ENCODE measurements around the gene MACF1.

Gene MACF1

DNA sequence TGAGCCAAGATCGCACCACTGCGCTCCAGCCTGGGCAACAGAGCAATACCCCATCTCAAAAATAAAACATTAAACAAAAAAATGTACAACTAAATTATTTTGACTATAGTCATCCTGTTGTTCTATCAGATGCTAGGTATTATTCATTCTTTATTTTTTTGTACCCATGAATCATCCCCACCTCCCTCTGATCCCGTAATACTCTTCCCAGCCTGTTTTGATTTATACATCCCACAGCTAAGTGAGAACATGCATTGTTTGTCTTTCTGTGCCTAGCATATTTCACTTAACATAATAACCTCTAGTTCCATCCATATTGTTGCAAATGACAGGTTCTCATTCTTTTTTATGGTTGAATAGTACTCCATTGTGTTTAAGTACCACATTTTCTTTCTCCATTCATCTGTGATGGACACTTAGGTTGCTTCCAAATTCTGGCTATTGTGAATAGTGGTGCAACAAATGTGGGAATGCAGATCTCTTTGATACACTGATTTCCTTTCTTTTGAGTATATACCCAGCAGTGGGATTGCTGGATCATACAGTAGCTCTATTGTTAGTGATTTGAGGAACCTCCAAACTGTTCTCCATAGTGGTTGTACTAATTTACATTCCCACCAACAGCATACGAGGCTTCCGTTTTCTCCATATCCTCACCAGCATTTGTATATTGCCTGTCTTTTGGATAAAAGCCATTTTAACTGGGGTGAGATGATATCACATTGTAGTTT lies 84.4 kb downstream of the MACF1 start:
- no peak for TF ChIP-seq POLR2A (IDR thresholded peaks at IDR 0.05; ENCODE audit: low read depth, low read length)
- no peak for TF ChIP-seq POU2F2 (IDR thresholded peaks at IDR 0.05; ENCODE audit: low read depth, low read length)
- no peak for TF ChIP-seq TAF1 (IDR thresholded peaks at IDR 0.05; ENCODE audit: low read depth, low read length)
- no peak for TF ChIP-seq PAX5 (IDR thresholded peaks at IDR 0.05; ENCODE audit: insufficient read depth, low read length, severe bottlenecking)
- no peak for TF ChIP-seq POLR2AphosphoS5 (IDR thresholded peaks at IDR 0.05; ENCODE audit: low read depth, low read length)
- no peak for TF ChIP-seq SPI1 (IDR thresholded peaks at IDR 0.05; ENCODE audit: low read depth, low read length)
- DNase-seq (ENCODE audit: insufficient read length, low spot score) (no peak), FAIRE-seq (no peak)

DNA sequence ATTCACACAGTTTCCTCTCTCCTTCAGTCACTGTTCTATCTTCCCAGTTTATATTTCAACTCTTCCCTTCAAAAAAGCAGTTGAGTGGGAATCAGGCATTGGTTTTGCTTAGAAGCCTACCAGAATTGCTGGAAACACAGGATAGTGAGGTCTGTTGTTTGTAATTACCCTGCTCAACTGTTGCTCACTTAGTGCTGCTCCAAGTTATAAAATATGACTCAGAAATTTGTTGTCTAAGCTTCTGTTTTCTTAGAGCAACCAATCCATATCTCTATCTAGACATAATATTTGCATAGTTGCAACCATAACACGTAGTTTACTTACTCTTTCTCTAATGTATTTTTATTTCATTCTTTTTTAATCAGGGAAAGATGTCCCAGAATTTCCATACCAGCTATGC lies 87.9 kb downstream of the MACF1 start:
- TF ChIP-seq POU2F2 (IDR thresholded peaks at IDR 0.05; ENCODE audit: low read depth, low read length) (no peak), TAF1 (IDR thresholded peaks at IDR 0.05; ENCODE audit: low read depth, low read length) (no peak), POLR2AphosphoS5 (IDR thresholded peaks at IDR 0.05; ENCODE audit: low read depth, low read length) (no peak), SPI1 (IDR thresholded peaks at IDR 0.05; ENCODE audit: low read depth, low read length) (no peak), POLR2A (IDR thresholded peaks at IDR 0.05; ENCODE audit: low read depth, low read length) (no peak), PAX5 (IDR thresholded peaks at IDR 0.05; ENCODE audit: insufficient read depth, low read length, severe bottlenecking) (no peak)
- DNase-seq (ENCODE audit: insufficient read length, low spot score) (no peak), FAIRE-seq (no peak)

GRCh38 chr1:39293375-39294070 lies 89.0 kb downstream of the MACF1 start:
- TF ChIP-seq TAF1 (IDR thresholded peaks at IDR 0.05; ENCODE audit: low read depth, low read length) (no peak), POLR2A (IDR thresholded peaks at IDR 0.05; ENCODE audit: low read depth, low read length) (no peak), PAX5 (IDR thresholded peaks at IDR 0.05; ENCODE audit: insufficient read depth, low read length, severe bottlenecking) (no peak), SPI1 (IDR thresholded peaks at IDR 0.05; ENCODE audit: low read depth, low read length) (no peak), POLR2AphosphoS5 (IDR thresholded peaks at IDR 0.05; ENCODE audit: low read depth, low read length) (no peak), POU2F2 (IDR thresholded peaks at IDR 0.05; ENCODE audit: low read depth, low read length) (no peak)
- DNase-seq (ENCODE audit: insufficient read length, low spot score) (no peak), FAIRE-seq (no peak)

DNA sequence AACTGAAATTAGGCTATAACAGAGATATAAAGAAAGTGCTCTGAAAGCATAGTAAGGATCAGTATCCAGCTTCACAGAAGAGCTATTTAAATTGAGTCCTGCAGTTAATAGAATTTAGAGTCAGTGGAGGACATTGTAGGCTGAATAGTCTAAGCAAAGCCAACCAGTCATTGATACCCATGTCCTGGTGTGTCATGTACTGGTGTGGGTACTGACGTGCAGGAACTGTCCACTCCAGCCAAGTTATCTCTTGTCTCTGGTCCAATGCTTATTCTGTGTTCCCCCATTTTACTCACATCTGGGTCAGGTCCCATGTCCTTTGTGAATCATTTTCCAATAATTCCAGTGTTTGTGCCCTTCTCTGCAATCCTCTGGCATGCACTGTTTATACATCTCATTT lies 90.0 kb downstream of the MACF1 start:
- TF ChIP-seq POLR2AphosphoS5 (IDR thresholded peaks at IDR 0.05; ENCODE audit: low read depth, low read length): no peak
- no peak for TF ChIP-seq SPI1 (IDR thresholded peaks at IDR 0.05; ENCODE audit: low read depth, low read length)
- no peak for TF ChIP-seq TAF1 (IDR thresholded peaks at IDR 0.05; ENCODE audit: low read depth, low read length)
- TF ChIP-seq POLR2A (IDR thresholded peaks at IDR 0.05; ENCODE audit: low read depth, low read length): no peak
- no peak for TF ChIP-seq POU2F2 (IDR thresholded peaks at IDR 0.05; ENCODE audit: low read depth, low read length)
- no peak for TF ChIP-seq PAX5 (IDR thresholded peaks at IDR 0.05; ENCODE audit: insufficient read depth, low read length, severe bottlenecking)

DNA sequence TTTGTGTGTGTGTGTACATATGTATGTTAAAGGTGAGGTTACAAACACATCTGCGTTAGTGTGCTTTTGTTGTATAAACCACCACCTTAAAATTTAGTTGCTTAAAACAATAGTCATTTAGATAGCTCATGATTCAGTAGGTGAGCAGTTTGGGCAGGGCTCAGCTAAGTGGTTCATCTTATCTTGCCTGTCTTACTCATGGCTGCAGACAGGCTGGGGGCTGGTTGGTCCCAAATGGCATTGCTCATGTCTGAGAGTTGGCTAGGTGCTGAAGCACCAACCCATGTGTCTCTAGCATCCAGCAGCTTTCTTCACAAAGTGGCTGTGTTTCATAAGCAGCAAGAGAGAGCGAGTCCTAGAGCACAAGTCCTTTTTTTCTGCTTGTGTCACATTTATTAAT lies 91.4 kb downstream of the MACF1 start:
- DNase-seq (ENCODE audit: insufficient read length, low spot score) (no peak), FAIRE-seq (peak; percentile 50)
- TF ChIP-seq POLR2AphosphoS5 (IDR thresholded peaks at IDR 0.05; ENCODE audit: low read depth, low read length) (no peak), SPI1 (IDR thresholded peaks at IDR 0.05; ENCODE audit: low read depth, low read length) (no peak), PAX5 (IDR thresholded peaks at IDR 0.05; ENCODE audit: insufficient read depth, low read length, severe bottlenecking) (no peak), TAF1 (IDR thresholded peaks at IDR 0.05; ENCODE audit: low read depth, low read length) (no peak), POU2F2 (IDR thresholded peaks at IDR 0.05; ENCODE audit: low read depth, low read length) (no peak), POLR2A (IDR thresholded peaks at IDR 0.05; ENCODE audit: low read depth, low read length) (no peak)

More for the DNA sequence above, 90.0 kb downstream of the MACF1 start:
- no peak for DNase-seq (ENCODE audit: insufficient read length, low spot score)
- FAIRE-seq: peak; percentile 56

GRCh38 chr1:39297551-39297950 lies 93.1 kb downstream of the MACF1 start:
- FAIRE-seq (no peak), DNase-seq (ENCODE audit: insufficient read length, low spot score) (no peak)
- TF ChIP-seq PAX5 (IDR thresholded peaks at IDR 0.05; ENCODE audit: insufficient read depth, low read length, severe bottlenecking): no peak
- TF ChIP-seq POU2F2 (IDR thresholded peaks at IDR 0.05; ENCODE audit: low read depth, low read length): no peak
- no peak for TF ChIP-seq POLR2AphosphoS5 (IDR thresholded peaks at IDR 0.05; ENCODE audit: low read depth, low read length)
- no peak for TF ChIP-seq POLR2A (IDR thresholded peaks at IDR 0.05; ENCODE audit: low read depth, low read length)
- TF ChIP-seq TAF1 (IDR thresholded peaks at IDR 0.05; ENCODE audit: low read depth, low read length): no peak

DNA sequence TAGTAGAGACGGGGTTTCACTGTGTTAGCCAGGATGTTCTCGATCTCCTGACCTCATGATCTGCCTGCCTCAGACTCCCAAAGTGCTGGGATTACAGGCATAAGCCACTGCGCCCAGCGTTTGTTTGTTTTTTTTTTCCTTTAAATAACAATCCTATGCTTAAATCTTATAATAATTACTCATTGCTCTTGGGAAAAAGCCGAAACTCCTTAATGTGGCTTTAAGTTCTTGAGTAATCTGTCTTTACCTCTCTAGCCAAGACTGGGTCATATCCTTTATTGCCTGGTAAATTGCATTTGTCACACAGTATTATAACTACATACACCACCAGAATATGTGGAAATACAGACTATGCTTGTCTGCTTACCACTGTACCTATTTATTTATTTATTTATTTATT lies 97.1 kb downstream of the MACF1 start:
- no peak for TF ChIP-seq POU2F2 (IDR thresholded peaks at IDR 0.05; ENCODE audit: low read depth, low read length)
- TF ChIP-seq POLR2AphosphoS5 (IDR thresholded peaks at IDR 0.05; ENCODE audit: low read depth, low read length): no peak
- no peak for FAIRE-seq
- DNase-seq (ENCODE audit: insufficient read length, low spot score): no peak

DNA sequence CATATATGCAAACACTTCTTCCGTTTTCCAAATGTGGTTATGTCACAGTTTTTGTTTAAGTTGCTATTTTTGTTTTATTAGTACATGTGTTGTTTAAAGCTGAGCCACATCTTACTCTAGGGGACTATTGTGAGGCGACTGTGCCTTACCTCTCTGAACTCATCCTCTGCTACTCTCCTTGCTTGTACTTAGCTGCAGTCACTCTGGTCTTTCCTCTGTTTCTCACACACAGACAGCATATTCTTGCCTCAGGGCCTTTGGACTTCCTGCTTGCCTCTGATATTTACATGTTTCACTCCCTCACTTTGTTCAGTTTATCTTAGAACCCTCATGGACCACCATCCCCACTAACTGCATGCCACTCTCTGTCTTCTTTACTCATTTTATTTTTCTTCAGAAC lies 101.1 kb downstream of the MACF1 start:
- no peak for TF ChIP-seq TAF1 (IDR thresholded peaks at IDR 0.05; ENCODE audit: low read depth, low read length)
- TF ChIP-seq POU2F2 (IDR thresholded peaks at IDR 0.05; ENCODE audit: low read depth, low read length): no peak
- no peak for TF ChIP-seq SPI1 (IDR thresholded peaks at IDR 0.05; ENCODE audit: low read depth, low read length)
- TF ChIP-seq POLR2A (IDR thresholded peaks at IDR 0.05; ENCODE audit: low read depth, low read length): no peak
- no peak for TF ChIP-seq PAX5 (IDR thresholded peaks at IDR 0.05; ENCODE audit: insufficient read depth, low read length, severe bottlenecking)
- TF ChIP-seq POLR2AphosphoS5 (IDR thresholded peaks at IDR 0.05; ENCODE audit: low read depth, low read length): no peak
- no peak for FAIRE-seq
- no peak for DNase-seq (ENCODE audit: insufficient read length, low spot score)

- DNase-seq (ENCODE audit: insufficient read length, low spot score) (no peak), FAIRE-seq (no peak)
- TF ChIP-seq POU2F2 (IDR thresholded peaks at IDR 0.05; ENCODE audit: low read depth, low read length) (no peak), SPI1 (IDR thresholded peaks at IDR 0.05; ENCODE audit: low read depth, low read length) (peak; percentile 29)
Observed at GRCh38 chr1:39310015-39310414, 105.5 kb downstream of the MACF1 start.

DNA sequence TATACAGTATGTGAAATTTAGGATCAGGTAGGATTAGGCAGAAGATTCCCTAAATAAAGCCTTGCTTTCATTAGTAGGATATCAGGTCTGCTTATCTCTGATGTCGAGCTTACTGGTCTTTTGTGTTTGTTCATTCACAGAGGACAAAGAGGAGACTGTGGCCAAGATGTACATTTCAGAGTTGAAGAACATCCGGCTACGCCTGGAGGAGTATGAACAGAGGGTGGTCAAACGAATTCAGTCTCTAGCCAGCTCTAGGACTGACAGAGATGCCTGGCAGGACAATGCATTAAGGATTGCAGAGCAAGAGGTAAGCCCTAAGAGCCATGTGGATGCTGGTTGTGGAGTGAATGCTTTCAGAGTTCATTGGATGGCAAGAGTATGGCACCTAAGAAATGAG lies 106.2 kb downstream of the MACF1 start:
- no peak for DNase-seq (ENCODE audit: insufficient read length, low spot score)
- FAIRE-seq: no peak
- no peak for TF ChIP-seq POLR2AphosphoS5 (IDR thresholded peaks at IDR 0.05; ENCODE audit: low read depth, low read length)
- TF ChIP-seq PAX5 (IDR thresholded peaks at IDR 0.05; ENCODE audit: insufficient read depth, low read length, severe bottlenecking): no peak
- no peak for TF ChIP-seq SPI1 (IDR thresholded peaks at IDR 0.05; ENCODE audit: low read depth, low read length)
- TF ChIP-seq POLR2A (IDR thresholded peaks at IDR 0.05; ENCODE audit: low read depth, low read length): no peak
- no peak for TF ChIP-seq POU2F2 (IDR thresholded peaks at IDR 0.05; ENCODE audit: low read depth, low read length)
- TF ChIP-seq TAF1 (IDR thresholded peaks at IDR 0.05; ENCODE audit: low read depth, low read length): no peak

Measured in GM12891 (cell line).